Endodermal cell (in vitro differentiated cells): ENCODE data around the gene JAKMIP1. TPM values are rescaled to one million over a fixed set of nuclear protein-coding genes. Genes with fewer than 3 reads are reported as not detected.

ENCODE experiments used
- DNase-seq: peaks from one replicate; pipeline ENCODE4 v3.0.0-alpha.2; 2017
- H3K27ac ChIP-seq: 2 replicates; pipeline ENCODE4 v1.5.1; 2013; ENCODE audit warnings: mild to moderate bottlenecking, low read depth, low read length, moderate library complexity
- H3K27me3 ChIP-seq: 2 replicates; pipeline ENCODE4 v1.6.1; 2013; ENCODE audit warnings: mild to moderate bottlenecking, low read length, moderate library complexity; ENCODE audit not compliant: insufficient read depth, control insufficient read depth, poor library complexity, severe bottlenecking
- H3K36me3 ChIP-seq: 2 replicates; pipeline ENCODE4 v1.7.0; 2013; ENCODE audit warnings: mild to moderate bottlenecking, low read length, moderate library complexity; ENCODE audit not compliant: control insufficient read depth, insufficient read depth
- H3K4me1 ChIP-seq: one replicate; pipeline ENCODE4 v1.7.0; 2013; ENCODE audit warnings: low read length; ENCODE audit not compliant: control insufficient read depth, insufficient read depth
- H3K4me3 ChIP-seq: 2 replicates; pipeline ENCODE4 v1.5.1; 2013; ENCODE audit warnings: mild to moderate bottlenecking, low read length, moderate library complexity
- H3K9ac ChIP-seq: 2 replicates; pipeline ENCODE4 v1.6.1; 2013; ENCODE audit warnings: mild to moderate bottlenecking, low read length, moderate library complexity; ENCODE audit not compliant: poor library complexity, severe bottlenecking; ENCODE audit errors: extremely low read depth
- H3K9me3 ChIP-seq: 2 replicates; pipeline ENCODE4 v1.6.1; 2013; ENCODE audit warnings: mild to moderate bottlenecking, low read length, moderate library complexity; ENCODE audit not compliant: control insufficient read depth
- H3K27ac Mint-ChIP-seq: 2 replicates; pipeline ENCODE4 v1.8.0; 2020; ENCODE audit warnings: mixed read lengths
- H3K27me3 Mint-ChIP-seq: 2 replicates; pipeline ENCODE4 v1.8.0; 2021; ENCODE audit warnings: mild to moderate bottlenecking, mixed read lengths; ENCODE audit not compliant: insufficient read depth
- H3K36me3 Mint-ChIP-seq: 2 replicates; pipeline ENCODE4 v1.8.0; 2020; ENCODE audit warnings: low read depth, mixed read lengths
- H3K4me1 Mint-ChIP-seq: 2 replicates; pipeline ENCODE4 v1.8.0; 2020; ENCODE audit warnings: mixed read lengths
- H3K4me3 Mint-ChIP-seq: 2 replicates; pipeline ENCODE4 v1.8.0; 2020; ENCODE audit warnings: mild to moderate bottlenecking, moderate library complexity, mixed read lengths
- H3K9me3 Mint-ChIP-seq: 2 replicates; pipeline ENCODE4 v1.8.0; 2020; ENCODE audit warnings: mild to moderate bottlenecking, mixed read lengths
- CTCF ChIP-seq: fragments of 200-600 bp; sonication (generic); conservative IDR thresholded peaks from 2 replicates; pipeline ENCODE4 v1.5.0; 2021; ENCODE audit warnings: antibody characterized with exemption, mild to moderate bottlenecking
- WGBS, 2 experiments: methylation state at CpG; one replicate each; pipeline versions ENCODE4 v1.1.5 to v1.1.7; 2013; ENCODE audit warnings: missing lambda C conversion rate in 2 of 2, mixed read lengths in 1 of 2; ENCODE audit not compliant: insufficient coverage in 1 of 2, insufficient read length in 1 of 2; 5-methylcytosine and 5-hydroxymethylcytosine counted together
- total RNA-seq, 2 donors: library from RNA; stranded (reverse); fragmentation: NEBNext Ultra II Directional in 1 of 2; extraction: Animal tissue kit (Norgen Biotek cat#: 25700) in 1 of 2; gene quantifications; 2 replicates in 1 of 2; 3 replicates in 1 of 2; pipeline ENCODE4 v1.2.1, GENCODE V29; 2021

The JAKMIP1 gene
- total RNA-seq, 2 donors from 2014 or later = 10.4 to 11.2 TPM

- peak; percentile 72 for DNase-seq
- H3K9me3 Mint-ChIP-seq = no peaks in the 10 kb centered on the region
- H3K36me3 ChIP-seq = no peaks in the 10 kb centered on the region
- WGBS, 2 experiments = 50 to 84% methylated on average over 1 to 7 of the region's 7 CpGs
- H3K27ac ChIP-seq = no peak overlapping the region
- no peak overlapping the region for H3K4me3 ChIP-seq
- H3K27me3 ChIP-seq = no peaks in the 10 kb centered on the region
- H3K4me1 ChIP-seq = no peaks in the 10 kb centered on the region
- H3K36me3 Mint-ChIP-seq = no peaks in the 10 kb centered on the region
- H3K27ac Mint-ChIP-seq = no peak overlapping the region
- no peak for TF ChIP-seq CTCF
- no peaks in the 10 kb centered on the region for H3K4me1 Mint-ChIP-seq
- H3K9ac ChIP-seq = no peak overlapping the region
- no peaks in the 10 kb centered on the region for H3K9me3 ChIP-seq
- no peak overlapping the region for H3K4me3 Mint-ChIP-seq
- peaks cover 2% of the 10 kb centered on the region for H3K27me3 Mint-ChIP-seq
Observed at GRCh38 chr4:6092131-6092530, 108.2 kb downstream of the JAKMIP1 start.

DNA sequence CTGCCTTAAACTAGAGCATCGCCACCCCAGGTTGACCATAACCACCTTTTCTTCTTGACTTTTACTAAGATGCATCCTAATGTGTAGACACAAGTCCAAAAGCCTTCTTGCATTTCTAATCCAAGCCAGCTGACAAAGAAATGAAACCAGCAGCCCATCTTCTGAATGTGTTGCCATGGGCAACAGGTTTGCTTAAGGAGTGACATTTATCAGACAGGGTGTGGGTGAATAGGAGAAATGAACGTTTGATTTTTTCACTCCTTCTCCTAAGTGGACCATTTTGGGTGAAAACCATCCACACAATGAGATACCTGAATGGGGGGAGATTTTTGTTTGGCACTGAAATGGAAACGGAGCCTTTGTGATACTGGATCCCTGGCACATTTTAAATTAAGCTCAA lies 109.4 kb downstream of the JAKMIP1 start:
- Histone ChIP-seq H3K9ac (no peak overlapping the region), H3K4me1 (no peaks in the 10 kb centered on the region), H3K36me3 (no peaks in the 10 kb centered on the region), H3K27me3 (no peaks in the 10 kb centered on the region), H3K9me3 (no peaks in the 10 kb centered on the region), H3K4me3 (no peak overlapping the region), H3K27ac (no peak overlapping the region)
- no peak for TF ChIP-seq CTCF
- H3K36me3 Mint-ChIP-seq = no peaks in the 10 kb centered on the region
- no peaks in the 10 kb centered on the region for H3K4me1 Mint-ChIP-seq
- H3K27ac Mint-ChIP-seq = no peak overlapping the region
- H3K4me3 Mint-ChIP-seq = no peak overlapping the region
- H3K9me3 Mint-ChIP-seq = no peaks in the 10 kb centered on the region
- 94% methylated on average over 3 of the region's 3 CpGs; no CpG with 5 or more reads in 1 of the 2 experiments for WGBS, 2 experiments
- peaks cover 2% of the 10 kb centered on the region for H3K27me3 Mint-ChIP-seq
- DNase-seq = peak; percentile 4

- no peaks in the 10 kb centered on the region for H3K4me1 ChIP-seq
- H3K27me3 Mint-ChIP-seq = peaks cover 2% of the 10 kb centered on the region
- H3K4me3 Mint-ChIP-seq = no peak overlapping the region
- H3K9ac ChIP-seq = no peak overlapping the region
- H3K9me3 Mint-ChIP-seq = peaks cover 1% of the 10 kb centered on the region
- H3K27ac Mint-ChIP-seq = no peak overlapping the region
- H3K27me3 ChIP-seq = no peaks in the 10 kb centered on the region
- H3K4me1 Mint-ChIP-seq = no peaks in the 10 kb centered on the region
- no peak overlapping the region for H3K4me3 ChIP-seq
- TF ChIP-seq CTCF = no peak
- DNase-seq = peak; percentile 41
- peaks cover 7% of the 10 kb centered on the region for H3K9me3 ChIP-seq
- 92 to 100% methylated on average over 2 of the region's 2 CpGs for WGBS, 2 experiments
- no peak overlapping the region for H3K27ac ChIP-seq
- peaks cover 11% of the 10 kb centered on the region for H3K36me3 ChIP-seq
- peaks cover 14% of the 10 kb centered on the region for H3K36me3 Mint-ChIP-seq
Observed at GRCh38 chr4:6088950-6089349, 111.4 kb downstream of the JAKMIP1 start.
